ENCODE measurements around the gene RAB30.

RAB30 gene

GRCh38 chr11:83014951-83015350, 56.7 kb downstream of the RAB30 start:
- TF ChIP-seq EZH2 (optimal IDR thresholded peaks at IDR 0.05; ENCODE audit: low read depth, low read length), result no peak
- TF ChIP-seq CTCF (IDR thresholded peaks at IDR 0.05; ENCODE audit: low read length), result no peak
- TF ChIP-seq EZH2phosphoT487 (IDR thresholded peaks at IDR 0.05; ENCODE audit: low read length), result no peak
- peaks cover 89% of the 10 kb centered on the region for H3K79me2 ChIP-seq (ENCODE audit: low read length)

GRCh38 chr11:83012168-83013067, 59.3 kb downstream of the RAB30 start:
- H3K79me2 ChIP-seq (ENCODE audit: low read length), result peaks cover 91% of the 10 kb centered on the region
- no peaks in the 10 kb centered on the region for H3K9me3 ChIP-seq (replicated peaks; ENCODE audit: insufficient read depth, low read length)
- H2AFZ ChIP-seq (ENCODE audit: low read length), result no peak overlapping the region
- H3K4me1 ChIP-seq (ENCODE audit: low read length), result peaks cover 16% of the 10 kb centered on the region
- TF ChIP-seq CTCF (IDR thresholded peaks at IDR 0.05; ENCODE audit: low read length) (no peak), EZH2 (optimal IDR thresholded peaks at IDR 0.05; ENCODE audit: low read depth, low read length) (no peak), EZH2phosphoT487 (IDR thresholded peaks at IDR 0.05; ENCODE audit: low read length) (no peak)
- peaks cover 13% of the 10 kb centered on the region for H3F3A ChIP-seq (ENCODE audit: insufficient read depth, low read length)
- H3K9me2 ChIP-seq (replicated peaks; ENCODE audit: insufficient read depth, low read length), result no peaks in the 10 kb centered on the region
- H3K4me3 ChIP-seq (ENCODE audit: low read length), result no peak overlapping the region
- no peak for DNase-seq
- no peaks in the 10 kb centered on the region for H3K36me3 ChIP-seq (replicated peaks; ENCODE audit: insufficient read depth, low read length)
- no peak overlapping the region for H3K27ac ChIP-seq (ENCODE audit: low read length)
- H3K27me3 ChIP-seq (replicated peaks; ENCODE audit: insufficient read depth, low read length), result no peaks in the 10 kb centered on the region
- H3K9ac ChIP-seq (ENCODE audit: low read length), result no peak overlapping the region
- no peaks in the 10 kb centered on the region for H4K20me1 ChIP-seq (ENCODE audit: insufficient read depth, low read length)
- no peak overlapping the region for H3K4me2 ChIP-seq (ENCODE audit: low read depth, low read length)

More at GRCh38 chr11:83014951-83015350, 56.7 kb downstream of the RAB30 start:
- Histone ChIP-seq H3K9me2 (replicated peaks; ENCODE audit: insufficient read depth, low read length) (no peaks in the 10 kb centered on the region), H3F3A (ENCODE audit: insufficient read depth, low read length) (0 out of 2 replicates have a peak, but pooled peaks cover 2% of the 10 kb centered on the region), H4K20me1 (ENCODE audit: insufficient read depth, low read length) (no peaks in the 10 kb centered on the region), H3K9ac (ENCODE audit: low read length) (no peak overlapping the region), H3K4me2 (ENCODE audit: low read depth, low read length) (no peak overlapping the region), H3K36me3 (replicated peaks; ENCODE audit: insufficient read depth, low read length) (no peaks in the 10 kb centered on the region), H3K4me1 (ENCODE audit: low read length) (no peaks in the 10 kb centered on the region), H3K4me3 (ENCODE audit: low read length) (no peak overlapping the region), H3K27me3 (replicated peaks; ENCODE audit: insufficient read depth, low read length) (no peaks in the 10 kb centered on the region), H3K9me3 (replicated peaks; ENCODE audit: insufficient read depth, low read length) (no peaks in the 10 kb centered on the region), H2AFZ (ENCODE audit: low read length) (no peak overlapping the region), H3K27ac (ENCODE audit: low read length) (no peak overlapping the region)
- no peak for DNase-seq

GRCh38 chr11:83011333-83012167, 60.1 kb downstream of the RAB30 start:
- no peak overlapping the region for H3K4me3 ChIP-seq (ENCODE audit: low read length)
- peaks cover 22% of the 10 kb centered on the region for H3K4me1 ChIP-seq (ENCODE audit: low read length)
- peaks cover 92% of the 10 kb centered on the region for H3K79me2 ChIP-seq (ENCODE audit: low read length)
- TF ChIP-seq EZH2phosphoT487 (IDR thresholded peaks at IDR 0.05; ENCODE audit: low read length), result no peak
- TF ChIP-seq EZH2 (optimal IDR thresholded peaks at IDR 0.05; ENCODE audit: low read depth, low read length), result no peak
- TF ChIP-seq CTCF (IDR thresholded peaks at IDR 0.05; ENCODE audit: low read length), result no peak
- H3K27ac ChIP-seq (ENCODE audit: low read length), result no peak overlapping the region
- no peaks in the 10 kb centered on the region for H3K9me2 ChIP-seq (replicated peaks; ENCODE audit: insufficient read depth, low read length)
- DNase-seq, result no peak
- no peaks in the 10 kb centered on the region for H3K36me3 ChIP-seq (replicated peaks; ENCODE audit: insufficient read depth, low read length)
- no peak overlapping the region for H3K9ac ChIP-seq (ENCODE audit: low read length)
- no peak overlapping the region for H2AFZ ChIP-seq (ENCODE audit: low read length)
- no peaks in the 10 kb centered on the region for H4K20me1 ChIP-seq (ENCODE audit: insufficient read depth, low read length)
- H3K9me3 ChIP-seq (replicated peaks; ENCODE audit: insufficient read depth, low read length), result no peaks in the 10 kb centered on the region
- no peak overlapping the region for H3K4me2 ChIP-seq (ENCODE audit: low read depth, low read length)
- peaks cover 22% of the 10 kb centered on the region for H3F3A ChIP-seq (ENCODE audit: insufficient read depth, low read length)
- no peaks in the 10 kb centered on the region for H3K27me3 ChIP-seq (replicated peaks; ENCODE audit: insufficient read depth, low read length)

Data from MM.1S (cell line).